ENCODE measurements around the gene NRXN3. TPM values are rescaled to one million over a fixed set of nuclear protein-coding genes. Genes with fewer than 3 reads are reported as not detected.

The NRXN3 gene
- total and polyA plus RNA-seq, 2 experiments from 2014 or later: 0.08 to 0.11 TPM

- in situ Hi-C loops (cut with MboI): no loop called here
- no peak overlapping the region for H3K9ac ChIP-seq
- no peaks in the 10 kb centered on the region for H3K36me3 ChIP-seq (ENCODE audit: low read depth)
- no peak overlapping the region for H3K4me3 ChIP-seq
- TF ChIP-seq EZH2phosphoT487 (IDR thresholded peaks at IDR 0.05; ENCODE audit: insufficient read depth, low read depth) (no peak), EZH2 (IDR thresholded peaks at IDR 0.05; ENCODE audit: insufficient read depth, poor library complexity, severe bottlenecking) (no peak)
- no peak for DNase-seq
- H3K79me2 ChIP-seq (ENCODE audit: insufficient read depth): no peaks in the 10 kb centered on the region
- no peak overlapping the region for H3K27ac ChIP-seq
- no peaks in the 10 kb centered on the region for H3K9me3 ChIP-seq (ENCODE audit: low read depth)
- 14 to 23% methylated on average over 4 of the region's 4 CpGs for WGBS, 2 experiments (ENCODE audit: low coverage in 1 of 2, low lambda C conversion rate in 2 of 2, missing lambda C conversion rate in 2 of 2)
- H3K4me2 ChIP-seq (ENCODE audit: unreplicated experiment): no peak overlapping the region
- H3K9me2 ChIP-seq (ENCODE audit: insufficient read depth): no peaks in the 10 kb centered on the region
- H2AFZ ChIP-seq: no peak overlapping the region
- no peaks in the 10 kb centered on the region for H3K27me3 ChIP-seq (replicated peaks; ENCODE audit: insufficient read depth)
- H4K20me1 ChIP-seq (ENCODE audit: insufficient read depth): no peaks in the 10 kb centered on the region
- H3F3A ChIP-seq (ENCODE audit: insufficient read depth): no peaks in the 10 kb centered on the region
- H3K4me1 ChIP-seq (ENCODE audit: insufficient read depth): no peaks in the 10 kb centered on the region
These were observed 192.8 kb downstream of the NRXN3 start for GRCh38 chr14:78363008-78363407.

GRCh38 chr14:78367355-78367754 is 197.2 kb downstream of the NRXN3 start:
- no peak overlapping the region for H3K9ac ChIP-seq
- in situ Hi-C loops (cut with MboI): no loop called here
- H3K4me3 ChIP-seq: no peak overlapping the region
- no peaks in the 10 kb centered on the region for H3K27me3 ChIP-seq (replicated peaks; ENCODE audit: insufficient read depth)
- no peaks in the 10 kb centered on the region for H3K79me2 ChIP-seq (ENCODE audit: insufficient read depth)
- H3F3A ChIP-seq (ENCODE audit: insufficient read depth): no peaks in the 10 kb centered on the region
- H3K27ac ChIP-seq: no peak overlapping the region
- no peaks in the 10 kb centered on the region for H4K20me1 ChIP-seq (ENCODE audit: insufficient read depth)
- H3K4me1 ChIP-seq (ENCODE audit: insufficient read depth): no peaks in the 10 kb centered on the region
- no peaks in the 10 kb centered on the region for H3K9me3 ChIP-seq (ENCODE audit: low read depth)
- H3K36me3 ChIP-seq (ENCODE audit: low read depth): no peaks in the 10 kb centered on the region
- no peak overlapping the region for H3K4me2 ChIP-seq (ENCODE audit: unreplicated experiment)
- DNase-seq: no peak
- H2AFZ ChIP-seq: no peak overlapping the region
- H3K9me2 ChIP-seq (ENCODE audit: insufficient read depth): no peaks in the 10 kb centered on the region
- no peak for TF ChIP-seq EZH2phosphoT487 (IDR thresholded peaks at IDR 0.05; ENCODE audit: insufficient read depth, low read depth)

GRCh38 chr14:78383060-78383459 is 212.9 kb downstream of the NRXN3 start:
- in situ Hi-C loops (cut with MboI): no loop called here
- DNase-seq: no peak
- 4 to 5% methylated on average over 3 of the region's 3 CpGs for WGBS, 2 experiments (ENCODE audit: low coverage in 1 of 2, low lambda C conversion rate in 2 of 2, missing lambda C conversion rate in 2 of 2)
- Histone ChIP-seq H3K4me3 (no peak overlapping the region), H3K9me3 (ENCODE audit: low read depth) (no peaks in the 10 kb centered on the region), H2AFZ (no peak overlapping the region), H3K79me2 (ENCODE audit: insufficient read depth) (no peaks in the 10 kb centered on the region), H3F3A (ENCODE audit: insufficient read depth) (no peaks in the 10 kb centered on the region), H3K36me3 (ENCODE audit: low read depth) (no peaks in the 10 kb centered on the region), H3K27ac (no peak overlapping the region), H3K27me3 (replicated peaks; ENCODE audit: insufficient read depth) (no peaks in the 10 kb centered on the region), H4K20me1 (ENCODE audit: insufficient read depth) (no peaks in the 10 kb centered on the region), H3K9ac (no peak overlapping the region), H3K9me2 (ENCODE audit: insufficient read depth) (no peaks in the 10 kb centered on the region), H3K4me1 (ENCODE audit: insufficient read depth) (no peaks in the 10 kb centered on the region), H3K4me2 (ENCODE audit: unreplicated experiment) (no peak overlapping the region)
- TF ChIP-seq EZH2 (IDR thresholded peaks at IDR 0.05; ENCODE audit: insufficient read depth, poor library complexity, severe bottlenecking) (no peak), EZH2phosphoT487 (IDR thresholded peaks at IDR 0.05; ENCODE audit: insufficient read depth, low read depth) (no peak)

- Histone ChIP-seq H3K9me2 (ENCODE audit: insufficient read depth) (no peaks in the 10 kb centered on the region), H3K9me3 (ENCODE audit: low read depth) (no peaks in the 10 kb centered on the region), H3F3A (ENCODE audit: insufficient read depth) (no peaks in the 10 kb centered on the region), H4K20me1 (ENCODE audit: insufficient read depth) (no peaks in the 10 kb centered on the region), H3K4me3 (no peak overlapping the region), H3K4me2 (ENCODE audit: unreplicated experiment) (no peak overlapping the region), H3K36me3 (ENCODE audit: low read depth) (no peaks in the 10 kb centered on the region), H3K27me3 (replicated peaks; ENCODE audit: insufficient read depth) (no peaks in the 10 kb centered on the region), H3K9ac (no peak overlapping the region), H3K4me1 (ENCODE audit: insufficient read depth) (no peaks in the 10 kb centered on the region), H2AFZ (no peak overlapping the region), H3K27ac (no peak overlapping the region), H3K79me2 (ENCODE audit: insufficient read depth) (no peaks in the 10 kb centered on the region)
- TF ChIP-seq EZH2phosphoT487 (IDR thresholded peaks at IDR 0.05; ENCODE audit: insufficient read depth, low read depth) (no peak), EZH2 (IDR thresholded peaks at IDR 0.05; ENCODE audit: insufficient read depth, poor library complexity, severe bottlenecking) (no peak)
- in situ Hi-C loops (cut with MboI): no loop called here
- no peak for DNase-seq
- WGBS, 2 experiments (ENCODE audit: low coverage in 1 of 2, low lambda C conversion rate in 2 of 2, missing lambda C conversion rate in 2 of 2): 9 to 17% methylated on average over 1 of the region's 1 CpG
These were observed 228.0 kb downstream of the NRXN3 start for GRCh38 chr14:78398216-78398615.

GRCh38 chr14:78399316-78399889 is 229.2 kb downstream of the NRXN3 start:
- Histone ChIP-seq H3K4me2 (ENCODE audit: unreplicated experiment) (no peak overlapping the region), H4K20me1 (ENCODE audit: insufficient read depth) (no peaks in the 10 kb centered on the region), H3K27me3 (replicated peaks; ENCODE audit: insufficient read depth) (no peaks in the 10 kb centered on the region), H2AFZ (no peak overlapping the region), H3K9me2 (ENCODE audit: insufficient read depth) (no peaks in the 10 kb centered on the region), H3K4me3 (no peak overlapping the region), H3K4me1 (ENCODE audit: insufficient read depth) (no peaks in the 10 kb centered on the region), H3K9ac (no peak overlapping the region), H3F3A (ENCODE audit: insufficient read depth) (no peaks in the 10 kb centered on the region), H3K9me3 (ENCODE audit: low read depth) (no peaks in the 10 kb centered on the region), H3K36me3 (ENCODE audit: low read depth) (no peaks in the 10 kb centered on the region), H3K27ac (no peak overlapping the region), H3K79me2 (ENCODE audit: insufficient read depth) (no peaks in the 10 kb centered on the region)
- 10 to 17% methylated on average over 3 of the region's 3 CpGs for WGBS, 2 experiments (ENCODE audit: low coverage in 1 of 2, low lambda C conversion rate in 2 of 2, missing lambda C conversion rate in 2 of 2)
- DNase-seq: peak; percentile 42
- in situ Hi-C loops (cut with MboI): no loop called here
- no peak for TF ChIP-seq EZH2 (IDR thresholded peaks at IDR 0.05; ENCODE audit: insufficient read depth, poor library complexity, severe bottlenecking)
- no peak for TF ChIP-seq EZH2phosphoT487 (IDR thresholded peaks at IDR 0.05; ENCODE audit: insufficient read depth, low read depth)
